Sciatic nerve (tissue), 2 donors: ENCODE data around the gene AP2A1. TPM values are rescaled to one million over a fixed set of nuclear protein-coding genes. Genes with fewer than 3 reads are reported as not detected.
A peak's percentile ranks its signal among the peaks of the same experiment; 100 is the strongest.
"Not testable (repeated sequence)": the region's sequence is repeated elsewhere in the genome, so short reads cannot be mapped to it uniquely, and the experiment has no call there.

ENCODE experiments used
- ATAC-seq: fragments of 200-7000 bp; cut with Tn5 transposase; one replicate; pipeline ENCODE4 v1.9.1; 2020; ENCODE audit warnings: mild to moderate bottlenecking, moderate library complexity
- DNase-seq: peaks from one replicate; pipeline ENCODE4 v3.0.0-alpha.2; 2020; ENCODE audit warnings: low spot score
- intact Hi-C: fragments of 100-400 bp; cut with DNase I; formaldehyde crosslinking; loops from one replicate; pipeline ENCODE4 v1.14.2; 2022
- total RNA-seq: library from RNA; stranded (reverse); fragmentation: NEBNext Ultra II Directional; extraction: Animal tissue kit (Norgen Biotek cat#: 25700); gene quantifications from one replicate; pipeline ENCODE4 v1.2.1, GENCODE V29; 2021
- donor health status: DM: no; HTN: no; CAD: no.
- donor health status: DM: no; HTN: no; CAD: no.

Gene AP2A1
- total RNA-seq, 1 donor from 2014 or later = 74.3 TPM

GRCh38 chr19:49807904-49808675 is 41.3 kb downstream of the AP2A1 start:
- intact Hi-C loops = no loop called here

GRCh38 chr19:49808711-49809159 is 41.9 kb downstream of the AP2A1 start:
- peak; percentile 79 for ATAC-seq
- intact Hi-C loops = no loop called here
- DNase-seq = peak; percentile 99

More at GRCh38 chr19:49807904-49808675, 41.3 kb downstream of the AP2A1 start:
- ATAC-seq = peak; percentile 0
- DNase-seq = no peak

DNA sequence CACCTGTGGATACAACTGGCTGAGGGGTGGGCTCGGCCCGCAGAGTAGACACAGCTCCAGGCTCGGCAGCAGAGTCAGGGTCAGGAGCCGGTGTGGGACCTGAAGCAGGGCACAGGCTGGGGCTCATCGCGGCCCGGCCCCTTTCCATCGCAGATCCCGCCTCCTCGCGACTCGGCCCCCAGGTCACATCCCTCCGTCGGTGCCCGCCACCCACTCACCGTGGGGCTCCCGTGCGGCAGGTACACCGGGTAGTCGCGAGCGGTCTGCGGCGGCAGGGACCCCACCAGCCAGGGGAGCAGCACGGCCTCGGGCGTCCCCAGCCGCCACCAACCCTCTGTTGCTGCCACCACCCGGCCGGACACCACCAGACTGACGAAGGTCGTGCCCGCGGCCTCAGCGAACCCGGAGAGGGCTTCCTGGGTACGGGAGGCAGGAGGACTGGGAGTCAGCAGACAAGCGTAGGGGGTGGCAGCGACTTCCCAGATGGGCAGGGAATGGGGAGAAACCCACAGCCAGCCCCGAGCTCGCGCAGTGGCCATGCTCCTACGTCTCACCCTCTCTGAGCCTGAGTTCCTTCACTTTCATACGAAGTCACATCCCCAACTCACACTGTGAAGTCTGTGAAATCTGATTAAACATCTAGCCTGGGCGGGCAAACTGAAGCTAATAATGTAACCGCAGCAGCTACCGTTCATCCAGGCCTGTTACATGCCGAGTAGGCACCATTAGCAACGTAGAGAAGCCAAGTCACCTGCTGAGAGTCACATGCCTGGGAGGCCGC is 42.5 kb downstream of the AP2A1 start:
- DNase-seq (no peak), ATAC-seq (peak; percentile 6)
- intact Hi-C loops = no loop called here

DNA sequence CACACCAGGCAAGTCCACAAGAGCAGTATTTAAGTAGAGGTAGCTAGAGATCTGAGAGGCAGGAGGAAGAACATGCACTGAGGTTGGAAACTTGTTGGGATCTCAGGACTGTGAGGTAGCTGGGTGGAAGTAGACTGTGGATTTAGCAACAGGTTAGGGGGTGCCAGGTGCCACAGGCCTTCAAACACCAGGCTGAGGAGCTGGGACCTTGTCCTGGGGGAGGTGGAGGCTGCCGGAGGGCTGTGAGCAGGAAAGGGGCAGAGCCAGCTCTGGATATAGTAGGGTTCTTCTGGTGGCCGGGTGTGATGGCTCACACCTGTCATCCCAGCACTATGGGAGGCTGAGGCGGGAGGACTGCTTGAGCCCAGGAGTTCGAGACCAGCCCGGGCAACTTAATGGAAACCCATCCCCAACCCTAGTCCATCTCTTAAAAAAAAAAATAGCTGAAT is 43.2 kb downstream of the AP2A1 start:
- DNase-seq = no peak
- intact Hi-C loops = no loop called here
- no peak for ATAC-seq

DNA sequence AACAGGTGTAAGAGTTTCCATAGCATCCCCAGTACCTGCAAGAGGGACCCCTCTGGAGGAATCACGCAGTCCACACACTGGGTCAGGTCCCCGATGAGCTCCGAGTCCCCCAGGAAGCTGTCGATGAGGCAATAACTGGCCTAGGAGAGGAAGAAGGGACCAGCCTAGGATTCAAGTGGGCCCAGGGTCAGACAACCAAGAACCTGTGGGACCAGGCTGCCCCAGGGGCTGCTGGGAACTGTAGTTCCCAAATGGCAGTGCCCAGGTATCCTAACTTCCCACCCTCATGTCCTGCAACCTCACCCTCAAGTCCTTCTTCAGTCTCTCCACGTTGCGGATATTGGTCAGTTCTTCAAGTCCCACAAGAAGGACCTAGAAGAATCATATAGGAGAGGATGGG is 44.5 kb downstream of the AP2A1 start:
- intact Hi-C loops = no loop called here
- DNase-seq = no peak
- ATAC-seq = no peak

- intact Hi-C loops = no loop called here
- ATAC-seq (no peak), DNase-seq (no peak)
These were observed 45.7 kb downstream of the AP2A1 start for GRCh38 chr19:49812452-49812996.

DNA sequence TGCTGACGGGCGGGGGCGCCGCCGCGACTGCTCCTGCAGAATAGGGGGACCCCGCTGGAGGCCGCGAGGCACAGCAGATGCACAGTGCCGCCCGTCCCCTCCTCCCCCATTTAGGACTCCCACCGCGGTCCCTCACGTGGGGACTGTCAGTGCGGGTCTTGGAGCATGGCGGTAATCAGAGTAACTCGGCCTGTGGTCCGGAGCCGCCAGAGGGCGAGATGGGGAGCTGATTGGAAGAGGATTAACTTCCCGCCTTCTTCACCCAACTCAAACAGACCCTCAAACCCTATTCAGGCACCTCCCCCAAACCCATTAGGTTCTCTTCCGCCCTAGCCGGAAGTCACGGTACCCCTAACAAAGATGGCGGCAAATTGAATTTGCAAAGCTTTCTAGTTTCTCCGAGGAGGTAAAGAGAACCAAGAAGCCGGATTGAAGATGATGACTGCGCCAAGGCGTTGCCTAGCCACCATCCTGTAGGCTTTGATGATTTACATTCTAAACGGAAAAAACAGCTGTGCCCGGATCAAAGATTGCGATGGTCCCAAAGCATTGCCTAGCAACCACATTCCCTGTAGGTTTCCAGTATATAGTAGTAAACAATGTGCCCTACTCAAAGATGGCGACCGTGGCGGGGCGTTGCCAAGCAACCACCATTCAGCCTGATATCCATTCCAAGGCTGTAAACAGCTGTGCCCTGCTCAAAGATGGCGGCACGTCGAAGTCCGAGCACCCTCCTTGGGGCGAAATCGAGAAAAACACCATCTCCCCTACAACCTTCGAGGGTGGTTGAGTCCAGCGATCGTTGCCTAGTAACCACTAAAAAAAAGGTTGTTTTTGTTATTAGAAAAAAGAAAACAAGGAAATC is 46.4 kb downstream of the AP2A1 start, which contains the start of gene FUZ:
FUZ (minus strand) TSS at position 296 of the 865 bp plus-strand sequence; CDS start at position 110, 186 bp downstream.
- peak; percentile 98 for DNase-seq
- intact Hi-C loops = no loop called here
- peak; percentile 84 for ATAC-seq

GRCh38 chr19:49814010-49814409 is 47.2 kb downstream of the AP2A1 start:
- DNase-seq (no peak), ATAC-seq (no peak)
- intact Hi-C loops = no loop called here

GRCh38 chr19:49816590-49816989 is 49.8 kb downstream of the AP2A1 start:
- DNase-seq (no peak), ATAC-seq (no peak)
- intact Hi-C loops = no loop called here

GRCh38 chr19:49817964-49818648 is 51.3 kb downstream of the AP2A1 start, which contains the start of gene MED25:
Gene MED25 (plus strand): TSS chr19:49818289. CDS start chr19:49818342, 53 bp downstream.
- ATAC-seq (peak; percentile 84), DNase-seq (peak; percentile 92)
- intact Hi-C loops = no loop called here

DNA sequence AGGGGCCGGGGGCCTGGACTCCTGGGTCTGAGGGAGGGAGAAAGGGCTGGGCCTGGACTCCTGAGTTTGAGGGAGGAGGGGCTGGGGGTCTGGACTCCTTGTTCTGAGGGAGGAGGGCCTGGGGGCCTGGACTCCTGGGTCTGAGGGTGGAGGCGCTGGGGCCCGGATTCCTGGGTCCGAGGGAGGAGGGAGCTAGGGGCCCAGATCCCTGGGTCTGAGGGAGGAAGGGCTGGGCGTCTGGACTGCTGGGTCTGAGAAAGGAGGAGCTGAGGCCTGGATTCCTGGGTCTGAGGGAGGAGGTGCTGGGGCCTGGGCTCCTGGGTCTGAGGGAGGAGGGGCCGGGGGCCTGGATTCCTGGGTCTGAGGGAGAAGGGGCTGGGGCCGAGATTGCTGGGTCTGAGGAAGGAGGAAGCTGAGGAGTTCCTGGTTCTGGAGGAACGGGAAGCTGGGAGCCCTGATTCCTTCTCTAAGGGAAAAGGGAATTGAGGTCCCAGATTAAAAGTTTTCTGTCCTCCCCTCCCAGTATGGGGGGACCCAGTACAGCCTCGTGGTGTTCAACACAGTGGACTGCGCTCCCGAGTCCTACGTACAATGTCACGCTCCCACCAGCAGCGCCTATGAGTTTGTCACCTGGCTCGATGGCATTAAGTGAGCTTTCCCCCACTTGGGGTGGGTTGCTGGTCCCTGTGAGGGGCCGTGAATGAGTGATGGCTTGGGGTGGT is 52.0 kb downstream of the AP2A1 start:
- ATAC-seq (no peak), DNase-seq (no peak)
- intact Hi-C loops = no loop called here

- ATAC-seq, DNase-seq, intact Hi-C loops: not testable (repeated sequence)
These were observed 52.8 kb downstream of the AP2A1 start for GRCh38 chr19:49819452-49820115.

DNA sequence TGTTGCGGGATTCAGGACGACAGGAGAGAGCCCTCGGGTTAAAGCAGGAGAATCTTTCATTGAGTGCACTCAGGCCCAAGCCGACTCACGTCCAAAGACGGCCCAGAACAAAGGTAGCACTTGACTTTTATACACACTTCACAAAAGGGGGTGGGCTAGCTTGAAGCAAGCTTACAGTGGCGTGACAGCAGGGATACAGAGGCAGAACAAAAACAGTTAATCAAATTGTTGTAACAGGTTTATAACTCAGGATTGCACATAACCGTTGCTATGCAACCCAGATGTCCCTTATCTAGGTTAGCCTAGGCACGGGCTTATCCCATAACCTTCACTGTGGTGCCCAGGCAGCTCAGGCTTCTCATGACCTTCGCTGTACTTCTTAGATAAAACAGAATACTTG is 53.3 kb downstream of the AP2A1 start:
- intact Hi-C loops = no loop called here
- ATAC-seq (no peak), DNase-seq (no peak)

DNA sequence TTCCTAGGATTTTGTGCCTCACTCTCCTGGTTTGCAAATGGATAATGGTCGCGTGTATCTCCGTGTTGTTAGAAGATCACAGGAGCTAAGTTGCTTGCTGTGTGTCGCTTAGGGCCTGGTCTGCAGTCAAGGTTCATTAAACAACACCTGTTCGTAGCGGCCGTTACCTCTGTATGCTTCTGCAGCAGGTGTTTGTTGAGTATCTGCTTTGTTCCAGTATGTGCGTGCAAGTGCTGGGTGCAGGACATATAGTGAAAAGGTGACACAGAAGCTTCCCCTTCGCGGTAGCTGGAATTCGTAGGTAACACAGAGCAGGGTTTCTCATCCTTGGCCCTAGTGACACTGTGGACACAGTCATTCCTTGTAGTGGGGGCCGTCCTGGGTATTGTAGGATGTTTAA is 56.7 kb downstream of the AP2A1 start:
- no peak for ATAC-seq
- intact Hi-C loops = no loop called here
- DNase-seq = no peak

GRCh38 chr19:49824662-49825061 is 57.9 kb downstream of the AP2A1 start:
- intact Hi-C loops = no loop called here
- no peak for DNase-seq

GRCh38 chr19:49827034-49827433 is 60.2 kb downstream of the AP2A1 start:
- DNase-seq = no peak
- intact Hi-C loops = no loop called here

More at GRCh38 chr19:49824662-49825061, 57.9 kb downstream of the AP2A1 start:
- ATAC-seq = no peak

DNA sequence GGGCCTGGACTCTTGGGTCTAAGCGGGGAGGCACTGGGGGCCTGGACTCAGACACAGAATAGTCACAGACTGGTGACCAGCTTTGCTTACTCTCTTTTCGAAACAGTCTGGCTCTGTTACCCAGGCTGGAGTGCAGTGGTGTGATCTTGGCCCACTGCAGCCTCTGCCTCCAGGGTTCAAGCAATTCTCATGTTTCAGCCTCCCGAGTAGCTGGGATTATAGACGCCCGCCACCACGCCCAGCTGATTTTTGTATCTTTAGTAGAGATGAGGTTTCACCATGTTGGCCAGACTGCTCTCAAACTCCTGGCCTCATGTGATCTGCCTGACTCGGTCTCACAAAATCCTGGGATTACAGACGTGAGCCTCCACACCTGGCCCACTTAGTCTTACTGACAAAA is 62.4 kb downstream of the AP2A1 start:
- ATAC-seq = no peak
- no peak for DNase-seq
- intact Hi-C loops = no loop called here

More at GRCh38 chr19:49827034-49827433, 60.2 kb downstream of the AP2A1 start:
- no peak for ATAC-seq
